Left renal cortex interstitium (tissue), 4 donors: ENCODE measurements around the gene PRRT1B. TPM values are rescaled to one million over a fixed set of nuclear protein-coding genes. Genes with fewer than 3 reads are reported as not detected.
"Not testable (repeated sequence)": the region's sequence is repeated elsewhere in the genome, so short reads cannot be mapped to it uniquely, and the experiment has no call there.

Source experiments
- DNase-seq, 4 donors: peaks; one replicate each; pipeline ENCODE4 v3.0.0-alpha.2; 2013; ENCODE audit warnings: low read depth in 4 of 4, low spot score in 2 of 4, missing footprints in 1 of 4
- polyA plus RNA-seq, 4 donors: library from polyadenylated mRNA; unstranded; fragments of 120-200 nt; gene quantifications; one replicate each; pipeline ENCODE4 v1.2.1, GENCODE V29; 2013; ENCODE audit not compliant: insufficient read length in 4 of 4

Gene PRRT1B
- 1 to 10 TPM in 2 of 4 donors, under 1 TPM in 2; 0.78 to 2.1 (median 1.1) TPM for polyA plus RNA-seq

DNA sequence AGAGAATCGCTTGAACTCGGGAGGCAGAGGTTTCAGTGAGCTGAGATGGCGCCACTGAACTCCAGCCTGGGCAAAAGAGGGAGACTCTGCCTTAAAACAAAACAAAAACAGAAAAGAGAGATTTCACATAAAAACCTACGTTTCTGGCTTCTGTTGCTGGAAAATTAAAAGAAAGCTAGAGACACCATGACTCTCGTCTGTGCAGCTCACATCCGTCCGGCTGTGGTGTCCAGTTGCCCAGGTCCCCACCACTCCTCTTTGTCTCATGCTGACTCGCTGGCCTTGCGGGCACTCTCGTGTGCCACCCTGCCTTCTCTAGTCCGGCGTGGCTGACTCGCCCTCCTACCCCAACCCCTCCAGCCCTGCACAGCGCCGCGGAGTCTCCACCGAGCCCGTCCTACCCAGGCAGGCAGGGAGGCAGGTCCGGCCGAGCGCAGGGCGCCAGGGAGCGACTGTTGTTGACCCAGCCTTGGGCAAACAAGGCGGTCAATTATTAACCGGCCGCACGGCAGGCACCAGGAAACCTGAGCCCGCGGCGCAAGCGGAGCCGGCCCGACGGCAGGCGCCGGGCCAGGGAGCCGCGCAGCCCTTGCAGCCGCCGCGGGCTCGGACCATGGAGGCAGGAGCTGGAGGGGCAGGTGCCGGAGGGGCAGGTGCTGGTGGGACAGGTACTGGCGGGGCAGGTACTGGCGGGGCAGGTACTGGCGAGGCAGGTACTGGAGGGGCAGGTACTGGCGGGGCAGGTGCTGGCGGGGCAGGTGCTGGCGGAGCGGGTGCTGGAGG, at the start of gene PRRT1B:
Gene PRRT1B, plus strand, starts transcription at position 521 of the 783 bp plus-strand sequence. Its CDS starts 93 bp downstream, at position 614.
- peak in 1 of 4 donors; percentile 69 for DNase-seq

DNA sequence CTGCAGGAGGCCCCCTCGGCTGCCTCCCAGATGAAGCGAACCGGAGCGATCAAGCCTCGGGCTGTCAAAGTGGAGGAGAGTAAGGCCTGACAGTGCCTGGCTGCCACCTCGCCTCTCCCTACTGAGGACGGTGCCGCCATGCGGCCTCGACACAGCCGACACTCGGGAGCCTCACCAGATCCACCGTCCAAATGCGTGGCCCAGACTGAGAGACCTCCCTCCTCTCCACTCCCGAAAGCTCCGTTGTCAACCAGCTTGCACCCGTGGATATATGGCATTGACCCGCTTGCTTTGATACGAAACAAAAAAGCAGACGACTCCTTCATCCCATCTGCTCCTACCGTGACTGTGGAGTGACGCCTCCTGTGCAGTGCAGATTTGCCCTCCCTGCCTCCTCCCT, 49.5 kb upstream of the PRRT1B start:
- no peak for DNase-seq

DNA sequence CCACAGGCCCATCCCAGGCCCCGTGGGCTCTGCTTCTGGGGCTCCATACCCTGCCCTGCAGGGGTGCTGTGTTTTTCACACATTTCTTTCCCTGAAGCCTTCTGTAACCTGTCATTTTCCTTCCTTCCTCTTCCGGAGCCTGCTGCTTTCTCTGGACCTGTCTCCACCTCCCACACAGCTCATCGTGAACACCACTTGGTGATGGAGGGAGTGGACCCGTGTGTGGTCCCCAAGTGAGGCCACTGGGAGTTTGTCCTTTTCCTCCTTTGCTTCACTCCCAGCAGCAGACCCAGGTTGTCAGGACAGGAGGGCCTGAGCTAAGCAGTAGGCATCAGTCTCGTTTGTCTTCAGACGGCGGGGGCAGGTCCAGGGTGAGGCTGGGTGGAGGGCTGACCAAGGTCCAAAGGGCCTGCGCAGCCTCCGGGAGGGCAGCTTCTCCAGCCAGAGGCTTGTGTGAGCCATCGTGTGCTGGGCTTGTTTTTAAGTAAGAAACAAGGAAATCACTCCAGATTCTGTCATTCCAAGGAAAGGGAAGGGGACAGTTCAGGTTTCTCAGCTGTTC, 48.4 kb upstream of the PRRT1B start:
- no peak for DNase-seq

DNA sequence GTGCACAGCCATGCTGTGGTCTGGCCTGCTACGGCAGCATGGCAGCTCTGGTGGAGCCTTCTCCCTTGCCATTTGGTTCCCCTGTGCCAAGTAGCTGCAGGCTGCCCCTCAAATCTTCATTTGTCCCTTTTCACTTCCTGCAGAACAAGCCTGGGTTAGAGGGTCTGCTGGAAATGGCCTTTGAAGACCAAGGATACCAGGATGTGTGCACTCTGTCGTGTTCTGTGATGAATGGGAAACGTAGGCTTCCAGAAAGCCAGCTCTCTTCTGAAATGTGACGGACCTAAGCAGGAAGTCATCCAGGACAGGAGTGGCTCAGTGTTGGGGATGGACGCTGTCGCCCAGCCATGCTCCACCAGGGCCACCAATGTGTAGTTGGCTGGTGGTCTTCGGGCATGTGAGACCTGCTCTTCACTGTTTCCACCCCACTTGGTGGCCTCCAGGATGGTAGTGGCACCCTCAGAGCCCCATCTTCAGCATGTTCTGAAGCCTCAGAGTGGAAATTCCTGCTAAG, 46.0 kb upstream of the PRRT1B start:
- DNase-seq, result no peak

- no peak for DNase-seq
These were observed 44.9 kb upstream of the PRRT1B start for GRCh38 chr9:131500377-131500776.

- DNase-seq, result no peak
These were observed 44.3 kb upstream of the PRRT1B start for GRCh38 chr9:131500939-131501541.

DNA sequence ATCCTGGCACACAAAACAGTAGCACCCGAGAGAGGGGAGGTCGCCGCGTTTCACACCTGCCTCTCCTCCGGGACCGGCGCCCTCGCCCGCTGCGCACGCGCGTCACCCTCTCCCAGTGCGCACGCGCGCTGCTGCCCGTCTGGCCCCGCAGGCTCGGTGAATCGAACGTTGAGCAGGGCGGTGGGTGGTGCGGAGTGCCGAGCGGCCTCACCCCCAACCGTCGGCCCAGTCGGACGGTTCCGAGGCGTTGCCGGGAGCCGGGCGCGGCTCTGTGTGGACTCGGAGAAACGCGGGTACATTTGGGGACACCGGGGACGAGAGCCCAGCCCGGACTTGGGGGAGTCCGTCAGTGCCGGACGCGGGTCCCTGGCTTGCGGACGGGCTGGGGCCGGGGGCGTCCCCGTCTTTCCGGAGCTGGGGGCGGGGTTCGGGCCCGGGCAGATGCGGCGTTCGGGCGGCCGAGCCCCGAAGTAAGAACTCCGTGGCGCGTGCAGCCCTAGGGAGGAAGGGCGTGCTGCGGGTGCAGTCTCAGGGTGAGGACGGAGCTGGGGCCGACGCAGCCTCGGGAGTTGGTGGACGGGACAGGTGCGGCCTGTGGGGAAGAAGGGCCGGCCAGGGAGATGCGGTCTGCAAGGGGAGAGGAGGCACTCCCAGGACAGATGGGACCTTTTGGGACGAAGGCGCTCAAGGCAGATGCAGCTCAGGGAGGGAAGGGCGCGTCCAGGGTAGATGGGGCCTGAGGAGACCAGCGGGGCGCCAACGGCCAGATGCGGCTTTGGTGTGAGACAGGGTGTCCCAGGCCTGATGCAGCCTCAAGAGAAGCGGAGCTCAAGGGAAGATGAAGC, 42.3 kb upstream of the PRRT1B start, which contains the start of gene POMT1:
Gene POMT1, plus strand, starts transcription at position 138 of the 845 bp plus-strand sequence. CDS start 1,301 bp downstream, outside the sequence.
- peak; percentile 67 to 81 (median 76) for DNase-seq

GRCh38 chr9:131503626-131504465, 41.5 kb upstream of the PRRT1B start:
- no peak for DNase-seq

DNA sequence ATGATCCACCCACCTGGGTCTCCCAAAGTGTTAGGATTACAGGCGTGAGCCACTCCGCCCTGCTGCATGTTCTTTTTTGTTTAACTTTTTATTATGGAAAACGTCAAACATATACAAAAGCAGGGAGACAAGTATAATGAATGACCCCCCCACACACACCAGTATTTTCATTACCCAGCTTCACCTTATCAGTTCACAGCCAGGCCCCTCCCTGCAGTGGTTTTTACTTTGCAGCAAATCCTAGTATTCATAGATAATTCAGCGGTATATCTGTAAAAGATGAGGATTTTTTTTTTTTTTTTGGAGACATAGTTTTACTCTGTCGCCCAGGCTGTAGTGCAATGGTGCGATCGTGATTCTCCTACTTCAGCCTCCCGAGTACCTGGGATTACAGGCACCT, 40.3 kb upstream of the PRRT1B start:
- DNase-seq, result no peak

GRCh38 chr9:131511416-131511815, 33.9 kb upstream of the PRRT1B start:
- DNase-seq, result no peak

DNA sequence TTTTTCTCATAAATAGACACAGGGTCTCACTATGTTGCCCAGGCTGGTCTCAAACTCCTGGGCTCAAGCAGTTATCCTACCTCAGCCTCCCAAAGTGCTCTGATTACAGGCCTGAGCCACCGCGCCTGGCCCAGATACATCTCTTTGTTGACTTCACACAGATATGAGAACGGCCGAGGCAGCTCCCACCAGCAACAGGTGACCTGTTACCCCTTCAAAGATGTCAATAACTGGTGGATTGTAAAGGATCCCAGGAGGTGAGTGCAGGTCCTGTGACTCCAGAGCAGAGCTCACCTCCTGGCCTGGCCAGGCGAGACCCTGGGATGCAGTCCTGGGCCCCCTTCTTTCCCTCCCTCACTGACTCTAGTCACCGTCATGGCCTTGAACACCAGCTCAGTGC, 33.4 kb upstream of the PRRT1B start:
- no peak for DNase-seq

DNA sequence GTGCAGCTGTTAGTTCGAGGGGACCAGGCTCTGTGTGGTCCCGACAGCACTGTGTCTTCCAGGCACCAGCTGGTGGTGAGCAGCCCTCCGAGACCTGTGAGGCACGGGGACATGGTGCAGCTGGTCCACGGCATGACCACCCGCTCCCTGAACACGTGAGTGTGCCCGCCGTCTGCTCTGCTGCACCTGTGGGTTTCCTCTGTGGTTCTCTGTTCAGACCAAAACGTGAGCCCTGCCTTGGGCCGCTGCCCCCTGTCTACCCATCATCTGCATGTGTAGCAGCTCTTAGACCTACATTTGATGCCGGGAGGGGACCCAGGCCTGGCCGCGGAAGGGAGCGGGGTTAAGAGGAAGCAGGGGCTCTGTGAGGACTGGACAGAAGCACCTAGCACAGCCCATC, 32.1 kb upstream of the PRRT1B start:
- no peak for DNase-seq

- not testable (repeated sequence) for DNase-seq
These were observed 29.7 kb upstream of the PRRT1B start for GRCh38 chr9:131515559-131516031.

DNA sequence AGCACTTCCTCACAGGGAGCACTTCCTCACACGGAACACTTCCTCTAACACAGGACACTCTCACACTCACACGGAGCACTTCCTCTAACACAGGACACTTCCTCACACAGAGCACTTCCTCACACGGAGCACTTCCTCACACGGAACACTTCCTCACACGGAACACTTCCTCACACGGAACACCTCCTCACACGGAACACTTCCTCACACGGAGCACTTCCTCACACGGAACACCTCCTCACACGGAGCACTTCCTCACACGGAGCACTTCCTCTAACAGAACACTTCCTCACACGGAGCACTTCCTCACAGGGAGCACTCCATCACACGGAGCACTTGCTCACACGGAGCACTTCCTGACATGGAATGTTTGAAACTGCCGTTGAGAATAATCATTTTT, 29.2 kb upstream of the PRRT1B start:
- no peak for DNase-seq

DNA sequence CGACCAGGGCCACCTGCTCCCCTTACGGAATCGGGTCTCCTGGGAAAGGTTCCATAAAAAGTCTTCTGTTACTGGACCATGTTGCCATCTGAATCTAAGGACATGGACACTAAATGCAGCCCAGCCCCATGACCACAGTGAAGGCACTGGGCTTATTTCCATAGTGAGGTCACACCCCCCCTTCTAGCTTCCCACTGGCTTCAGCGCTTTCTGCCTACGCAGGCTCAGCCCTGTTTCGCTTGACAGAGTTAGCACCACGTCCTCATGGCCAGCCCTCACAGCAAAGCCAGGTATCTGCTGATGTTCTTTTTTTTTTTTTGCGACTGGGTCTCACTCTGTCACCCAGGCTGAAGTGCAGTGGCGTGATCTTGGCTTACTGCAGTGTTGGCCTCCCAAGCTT, 28.4 kb upstream of the PRRT1B start:
- DNase-seq, result no peak

- DNase-seq, result no peak
These were observed 27.5 kb upstream of the PRRT1B start for GRCh38 chr9:131517761-131518190.

- DNase-seq, result no peak
These were observed 26.8 kb upstream of the PRRT1B start for GRCh38 chr9:131518553-131518952.

- DNase-seq, result no peak
These were observed 24.8 kb upstream of the PRRT1B start for GRCh38 chr9:131520503-131520902.

- no peak for DNase-seq
These were observed 24.1 kb upstream of the PRRT1B start for GRCh38 chr9:131521203-131521602.
